ENCODE results near the gene ZSCAN9.

The ZSCAN9 gene

DNA sequence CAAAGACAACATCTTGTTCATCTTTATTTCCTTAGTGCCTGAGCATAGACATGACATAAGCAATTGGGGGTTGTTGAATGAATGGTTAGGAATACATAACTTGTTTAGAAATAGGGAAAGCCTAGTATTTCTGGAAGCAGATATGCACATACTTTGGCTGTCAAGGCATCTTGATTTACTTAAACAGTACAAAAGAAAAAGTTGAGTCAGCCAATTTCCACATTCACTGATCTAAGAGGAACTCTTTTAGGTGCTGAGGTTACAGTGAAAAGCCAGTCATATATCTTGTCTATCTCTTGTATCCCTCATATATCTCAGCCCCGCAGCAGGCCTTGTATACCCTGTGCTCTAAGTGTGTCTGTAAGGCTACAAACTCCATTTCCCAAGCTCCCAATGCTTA lies 15.4 kb downstream of the ZSCAN9 start:
- no peak overlapping the region for H3K4me3 ChIP-seq (replicated peaks in 1 of 2; ENCODE audit: low read depth in 2 of 2, low read length in 2 of 2)
- DNase-seq (ENCODE audit: low read depth in 2 of 2) = no peak
- TF ChIP-seq, protein P1, sequence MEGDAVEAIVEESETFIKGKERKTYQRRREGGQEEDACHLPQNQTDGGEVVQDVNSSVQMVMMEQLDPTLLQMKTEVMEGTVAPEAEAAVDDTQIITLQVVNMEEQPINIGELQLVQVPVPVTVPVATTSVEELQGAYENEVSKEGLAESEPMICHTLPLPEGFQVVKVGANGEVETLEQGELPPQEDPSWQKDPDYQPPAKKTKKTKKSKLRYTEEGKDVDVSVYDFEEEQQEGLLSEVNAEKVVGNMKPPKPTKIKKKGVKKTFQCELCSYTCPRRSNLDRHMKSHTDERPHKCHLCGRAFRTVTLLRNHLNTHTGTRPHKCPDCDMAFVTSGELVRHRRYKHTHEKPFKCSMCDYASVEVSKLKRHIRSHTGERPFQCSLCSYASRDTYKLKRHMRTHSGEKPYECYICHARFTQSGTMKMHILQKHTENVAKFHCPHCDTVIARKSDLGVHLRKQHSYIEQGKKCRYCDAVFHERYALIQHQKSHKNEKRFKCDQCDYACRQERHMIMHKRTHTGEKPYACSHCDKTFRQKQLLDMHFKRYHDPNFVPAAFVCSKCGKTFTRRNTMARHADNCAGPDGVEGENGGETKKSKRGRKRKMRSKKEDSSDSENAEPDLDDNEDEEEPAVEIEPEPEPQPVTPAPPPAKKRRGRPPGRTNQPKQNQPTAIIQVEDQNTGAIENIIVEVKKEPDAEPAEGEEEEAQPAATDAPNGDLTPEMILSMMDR (IDR thresholded peaks at IDR 0.05; ENCODE audit: low read depth, low read length) = no peak

DNA sequence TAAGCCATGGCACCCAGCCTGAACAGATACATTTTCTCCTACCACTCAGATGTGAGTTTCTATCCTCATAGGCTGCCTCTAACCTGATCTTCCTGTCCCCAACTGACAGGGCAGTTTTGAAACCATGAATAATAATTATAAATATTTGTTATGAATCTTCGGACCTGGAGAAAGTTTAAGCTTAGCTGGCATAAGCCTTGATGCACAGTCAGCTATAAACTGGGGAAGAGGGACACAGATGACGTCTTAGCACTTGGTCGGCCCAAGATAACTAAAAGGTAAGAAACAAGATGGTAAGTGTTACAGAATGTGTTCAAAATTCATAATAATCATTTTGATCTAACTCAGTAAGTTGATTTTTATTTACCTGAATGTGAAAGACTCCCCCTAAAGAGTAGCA lies 18.9 kb downstream of the ZSCAN9 start:
- DNase-seq (ENCODE audit: low read depth in 2 of 2) = no peak
- no peak overlapping the region for H3K4me3 ChIP-seq (replicated peaks in 1 of 2; ENCODE audit: low read depth in 2 of 2, low read length in 2 of 2)
- TF ChIP-seq, protein P1 (IDR thresholded peaks at IDR 0.05; ENCODE audit: low read depth, low read length) = no peak

DNA sequence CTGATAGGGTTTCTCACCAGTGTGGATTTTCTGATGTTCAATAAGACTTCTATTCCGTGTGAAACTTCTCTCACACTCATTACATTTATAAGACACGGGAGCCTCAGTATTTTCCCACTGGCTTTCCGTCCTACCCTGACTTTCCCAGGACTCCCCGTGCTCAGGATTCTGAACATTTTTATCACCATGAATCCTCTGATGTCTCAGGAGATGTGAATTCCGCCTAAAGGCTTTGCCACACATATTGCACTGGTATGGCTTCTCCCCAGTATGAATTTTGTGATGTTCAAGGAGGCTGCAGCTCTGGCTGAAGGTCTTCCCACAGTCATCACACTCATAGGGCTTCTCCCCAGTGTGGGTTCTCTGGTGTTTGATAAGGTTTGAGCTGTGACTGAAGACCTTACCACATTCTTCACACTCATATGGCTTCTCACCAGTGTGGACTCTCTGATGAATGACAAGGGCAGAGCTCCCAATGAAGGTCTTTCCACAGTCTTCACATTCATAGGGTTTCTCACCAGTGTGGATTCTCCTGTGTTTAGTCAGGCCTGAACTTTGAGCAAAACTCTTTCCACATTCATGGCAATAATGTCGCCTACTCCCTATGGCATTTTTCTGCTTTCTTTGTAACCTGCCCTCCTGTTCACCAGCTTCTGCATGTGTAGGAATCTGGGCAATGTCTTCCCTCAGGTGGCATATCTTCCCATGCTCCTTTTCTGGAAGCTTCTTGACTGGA lies 20.3 kb downstream of the ZSCAN9 start:
- no peak for DNase-seq (ENCODE audit: low read depth in 2 of 2)
- TF ChIP-seq, protein P1 (IDR thresholded peaks at IDR 0.05; ENCODE audit: low read depth, low read length) = no peak
- no peak overlapping the region for H3K4me3 ChIP-seq (replicated peaks in 1 of 2; ENCODE audit: low read depth in 2 of 2, low read length in 2 of 2)

DNA sequence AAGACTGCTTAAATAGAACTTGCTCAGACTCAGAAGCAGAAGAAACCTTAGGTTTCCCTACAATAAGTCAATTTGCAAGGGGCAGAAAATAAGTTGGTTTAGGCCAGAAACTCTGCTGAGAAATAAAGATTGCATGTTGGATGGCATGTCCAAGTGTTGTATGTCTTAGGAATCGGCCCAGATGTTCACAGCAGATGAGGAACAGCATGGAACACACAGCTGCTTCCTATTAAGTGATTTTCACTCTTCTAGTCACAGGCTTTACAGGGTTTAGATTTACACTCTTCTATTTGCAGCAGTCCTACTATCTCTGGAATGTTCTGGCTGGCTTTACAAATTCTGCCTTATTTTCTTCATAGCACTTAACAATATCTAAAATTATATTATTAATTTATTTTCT lies 23.8 kb downstream of the ZSCAN9 start:
- no peak overlapping the region for H3K4me3 ChIP-seq (replicated peaks in 1 of 2; ENCODE audit: low read depth in 2 of 2, low read length in 2 of 2)
- no peak for DNase-seq (ENCODE audit: low read depth in 2 of 2)
- TF ChIP-seq, protein P1 (IDR thresholded peaks at IDR 0.05; ENCODE audit: low read depth, low read length) = no peak

DNA sequence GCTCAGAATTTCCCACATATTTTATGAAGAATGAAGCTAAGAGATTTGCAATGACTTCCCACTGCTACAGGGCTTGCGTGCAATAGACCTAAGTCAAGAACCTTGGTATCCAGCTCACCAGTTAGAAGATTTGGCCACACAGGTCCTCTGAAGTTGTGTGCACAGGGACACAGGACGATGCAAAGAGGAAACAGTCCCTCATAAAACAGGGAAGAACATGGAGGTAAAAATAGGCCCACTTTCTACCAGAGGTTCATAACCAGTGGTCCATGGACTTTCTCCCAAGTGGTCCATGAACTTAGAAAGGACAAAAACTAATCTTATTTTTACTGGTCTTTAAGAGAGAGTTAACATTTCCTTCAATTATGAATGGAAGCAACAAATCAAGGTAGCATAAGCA lies 25.7 kb downstream of the ZSCAN9 start:
- H3K4me3 ChIP-seq (replicated peaks in 1 of 2; ENCODE audit: low read depth in 2 of 2, low read length in 2 of 2) = peak overlapping the region in 1 of 2 donors; percentile 85
- no peak for DNase-seq (ENCODE audit: low read depth in 2 of 2)
- TF ChIP-seq, protein P1 (IDR thresholded peaks at IDR 0.05; ENCODE audit: low read depth, low read length) = no peak

DNA sequence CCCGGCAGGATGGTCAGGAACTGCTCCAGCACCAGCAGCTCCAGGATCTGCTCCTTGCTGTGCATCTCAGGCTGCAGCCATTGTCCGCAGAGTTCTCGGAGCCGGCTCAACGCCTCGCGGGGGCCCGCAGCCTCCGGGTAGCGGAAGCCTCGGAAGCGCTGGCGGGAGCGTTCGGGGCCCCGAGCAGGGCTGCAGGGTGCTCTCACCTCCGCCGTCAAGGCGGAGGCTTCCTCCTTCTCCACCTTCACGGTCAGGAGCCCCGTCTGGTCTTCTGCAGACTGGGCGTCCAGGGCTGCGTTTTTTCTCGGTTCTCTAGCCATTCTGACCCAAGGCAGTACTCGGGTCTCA lies 26.6 kb downstream of the ZSCAN9 start:
- TF ChIP-seq, protein P1 (IDR thresholded peaks at IDR 0.05; ENCODE audit: low read depth, low read length) = no peak
- peak overlapping the region; percentile 81 to 85 for H3K4me3 ChIP-seq (replicated peaks in 1 of 2; ENCODE audit: low read depth in 2 of 2, low read length in 2 of 2)
- DNase-seq (ENCODE audit: low read depth in 2 of 2) = no peak

All from cardiac fibroblast (primary cell).